ENCODE measurements around the gene EXOC4. TPM values are rescaled to one million over a fixed set of nuclear protein-coding genes. Genes with fewer than 3 reads are reported as not detected.

Gene EXOC4
- total RNA-seq, 1 experiment from 2014 or later, result 62.4 TPM

GRCh38 chr7:133354546-133355324, 101.9 kb downstream of the EXOC4 start:
- no peak for DNase-seq (ENCODE audit: low spot score)
- in situ Hi-C loops (cut with HindIII; ENCODE audit: low sequenced_read_pairs), result no loop called here

- in situ Hi-C loops (cut with HindIII; ENCODE audit: low sequenced_read_pairs), result no loop called here
- DNase-seq (ENCODE audit: low spot score), result no peak
These were observed 102.4 kb downstream of the EXOC4 start for GRCh38 chr7:133355325-133355708.

- no peak for DNase-seq (ENCODE audit: low spot score)
- in situ Hi-C loops (cut with HindIII; ENCODE audit: low sequenced_read_pairs), result no loop called here
These were observed 102.9 kb downstream of the EXOC4 start for GRCh38 chr7:133355822-133356221.

GRCh38 chr7:133358708-133359107, 105.8 kb downstream of the EXOC4 start:
- in situ Hi-C loops (cut with HindIII; ENCODE audit: low sequenced_read_pairs), result no loop called here
- DNase-seq (ENCODE audit: low spot score), result peak; percentile 29

- in situ Hi-C loops (cut with HindIII; ENCODE audit: low sequenced_read_pairs), result no loop called here
- no peak for DNase-seq (ENCODE audit: low spot score)
These were observed 106.6 kb downstream of the EXOC4 start for GRCh38 chr7:133359449-133359848.

- in situ Hi-C loops (cut with HindIII; ENCODE audit: low sequenced_read_pairs), result no loop called here
These were observed 107.3 kb downstream of the EXOC4 start for GRCh38 chr7:133360201-133360600.

GRCh38 chr7:133361806-133362205, 108.9 kb downstream of the EXOC4 start:
- no peak for DNase-seq (ENCODE audit: low spot score)
- in situ Hi-C loops (cut with HindIII; ENCODE audit: low sequenced_read_pairs), result no loop called here

More at GRCh38 chr7:133360201-133360600, 107.3 kb downstream of the EXOC4 start:
- DNase-seq (ENCODE audit: low spot score), result no peak

GRCh38 chr7:133364959-133365690, 112.2 kb downstream of the EXOC4 start:
- in situ Hi-C loops (cut with HindIII; ENCODE audit: low sequenced_read_pairs), result no loop called here
- peak; percentile 72 for DNase-seq (ENCODE audit: low spot score)

GRCh38 chr7:133365917-133366316, 113.0 kb downstream of the EXOC4 start:
- in situ Hi-C loops (cut with HindIII; ENCODE audit: low sequenced_read_pairs), result no loop called here
- peak; percentile 85 for DNase-seq (ENCODE audit: low spot score)

- no peak for DNase-seq (ENCODE audit: low spot score)
- in situ Hi-C loops (cut with HindIII; ENCODE audit: low sequenced_read_pairs), result no loop called here
These were observed 114.7 kb downstream of the EXOC4 start for GRCh38 chr7:133367561-133367960.

- in situ Hi-C loops (cut with HindIII; ENCODE audit: low sequenced_read_pairs), result no loop called here
- DNase-seq (ENCODE audit: low spot score), result no peak
These were observed 116.3 kb downstream of the EXOC4 start for GRCh38 chr7:133369130-133369529.

GRCh38 chr7:133371616-133372015, 118.7 kb downstream of the EXOC4 start:
- in situ Hi-C loops (cut with HindIII; ENCODE audit: low sequenced_read_pairs), result no loop called here
- no peak for DNase-seq (ENCODE audit: low spot score)

GRCh38 chr7:133372337-133372736, 119.5 kb downstream of the EXOC4 start:
- no peak for DNase-seq (ENCODE audit: low spot score)
- in situ Hi-C loops (cut with HindIII; ENCODE audit: low sequenced_read_pairs), result no loop called here

- in situ Hi-C loops (cut with HindIII; ENCODE audit: low sequenced_read_pairs), result no loop called here
- no peak for DNase-seq (ENCODE audit: low spot score)
These were observed 123.6 kb downstream of the EXOC4 start for GRCh38 chr7:133376514-133376913.

- no peak for DNase-seq (ENCODE audit: low spot score)
- in situ Hi-C loops (cut with HindIII; ENCODE audit: low sequenced_read_pairs), result no loop called here
These were observed 129.1 kb downstream of the EXOC4 start for GRCh38 chr7:133381965-133382364.

- in situ Hi-C loops (cut with HindIII; ENCODE audit: low sequenced_read_pairs), result no loop called here
- DNase-seq (ENCODE audit: low spot score), result no peak
These were observed 130.1 kb downstream of the EXOC4 start for GRCh38 chr7:133382775-133383559.

- in situ Hi-C loops (cut with HindIII; ENCODE audit: low sequenced_read_pairs), result no loop called here
- no peak for DNase-seq (ENCODE audit: low spot score)
These were observed 133.3 kb downstream of the EXOC4 start for GRCh38 chr7:133386205-133386604.

GRCh38 chr7:133389727-133390126, 136.8 kb downstream of the EXOC4 start:
- no peak for DNase-seq (ENCODE audit: low spot score)
- in situ Hi-C loops (cut with HindIII; ENCODE audit: low sequenced_read_pairs), result no loop called here

GRCh38 chr7:133391206-133391605, 138.3 kb downstream of the EXOC4 start:
- peak; percentile 52 for DNase-seq (ENCODE audit: low spot score)
- in situ Hi-C loops (cut with HindIII; ENCODE audit: low sequenced_read_pairs), result no loop called here

GRCh38 chr7:133394369-133394768, 141.5 kb downstream of the EXOC4 start:
- in situ Hi-C loops (cut with HindIII; ENCODE audit: low sequenced_read_pairs), result no loop called here

More at GRCh38 chr7:133394369-133394768, 141.5 kb downstream of the EXOC4 start:
- DNase-seq (ENCODE audit: low spot score), result peak; percentile 49

All from G401 (cell line).